GM18858 (cell line): ENCODE data around the gene BLTP2.
"Not testable (repeated sequence)": the region's sequence is repeated elsewhere in the genome, so short reads cannot be mapped to it uniquely, and the experiment has no call there.

Source experiments
- ATAC-seq: cut with Tn5 transposase; IDR thresholded peaks from one replicate; pipeline ENCODE4 v1.9.1; 2021; ENCODE audit not compliant: unreplicated experiment

BLTP2 gene

GRCh38 chr17:28644787-28645575 is at the start of gene BLTP2:
Gene BLTP2, minus strand, starts transcription at chr17:28645158. Its CDS starts 102 bp downstream, at chr17:28645056.
- ATAC-seq, result peak; percentile 68

DNA sequence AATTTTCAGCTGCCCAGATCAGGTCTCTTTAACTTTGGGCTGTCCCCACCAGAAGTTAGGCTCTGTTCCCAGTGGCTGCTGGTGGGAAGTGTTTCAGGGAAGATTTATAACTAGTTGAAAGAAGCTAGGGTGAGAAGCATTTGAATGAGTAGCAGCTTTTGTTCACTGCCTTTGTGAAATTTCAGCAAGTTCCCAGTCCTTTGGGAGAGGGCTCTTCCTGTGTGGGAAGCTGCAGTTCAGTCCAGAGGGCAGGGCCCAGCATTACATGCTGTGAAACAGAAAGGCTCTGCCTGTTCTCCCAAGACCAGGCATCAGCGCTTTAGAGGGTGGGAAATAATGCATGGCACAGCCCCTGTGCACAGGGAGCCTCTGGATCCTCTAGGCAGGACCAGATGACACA is 48.9 kb upstream of the BLTP2 start:
- ATAC-seq, result no peak

- ATAC-seq, result no peak
Measured at GRCh38 chr17:28689011-28689410, 44.1 kb upstream of the BLTP2 start.

- no peak for ATAC-seq
Measured at GRCh38 chr17:28688481-28688880, 43.5 kb upstream of the BLTP2 start.

GRCh38 chr17:28686296-28686695 is 41.3 kb upstream of the BLTP2 start:
- ATAC-seq, result no peak

DNA sequence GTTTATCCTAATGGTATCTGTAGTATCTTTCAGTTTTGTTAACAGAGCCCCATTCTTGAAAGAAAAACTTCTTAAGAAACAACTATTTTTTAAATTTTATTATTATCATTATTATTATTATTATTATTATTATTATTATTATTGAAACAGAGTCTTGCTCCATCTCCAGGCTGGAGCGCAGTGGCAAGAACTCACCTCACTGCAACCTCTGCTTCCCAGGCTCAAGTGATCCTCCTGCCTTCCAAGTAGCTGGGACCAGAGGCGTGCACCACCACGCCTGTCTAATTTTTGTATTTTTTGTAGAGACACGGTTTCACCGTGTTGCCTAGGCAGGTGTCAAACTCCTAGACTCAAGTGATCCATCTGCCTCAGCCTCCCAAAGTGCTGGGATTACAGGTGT is 40.4 kb upstream of the BLTP2 start:
- no peak for ATAC-seq

DNA sequence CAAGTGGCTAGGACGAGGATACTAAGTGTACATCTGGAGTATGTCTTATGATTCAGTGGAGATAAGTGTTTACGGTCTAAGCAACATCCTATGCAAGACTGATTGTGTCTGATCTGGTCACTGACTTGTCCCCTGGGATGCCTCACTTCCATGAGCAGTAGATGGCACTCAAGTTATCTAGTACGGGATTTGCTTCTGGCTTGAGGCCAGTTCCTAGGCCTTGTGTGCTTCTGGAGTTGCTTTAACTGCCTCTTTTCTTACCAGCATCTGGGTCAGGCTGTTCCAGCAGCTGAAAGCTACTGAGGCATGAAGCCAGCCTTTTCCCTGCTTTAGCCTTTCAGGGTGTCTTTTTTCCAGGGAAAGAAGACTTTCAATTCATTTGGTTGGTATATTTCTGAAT is 40.0 kb upstream of the BLTP2 start:
- no peak for ATAC-seq

- ATAC-seq, result no peak
Measured at GRCh38 chr17:28682655-28683054, 37.7 kb upstream of the BLTP2 start.

GRCh38 chr17:28675980-28676379 is 31.0 kb upstream of the BLTP2 start:
- ATAC-seq, result no peak

DNA sequence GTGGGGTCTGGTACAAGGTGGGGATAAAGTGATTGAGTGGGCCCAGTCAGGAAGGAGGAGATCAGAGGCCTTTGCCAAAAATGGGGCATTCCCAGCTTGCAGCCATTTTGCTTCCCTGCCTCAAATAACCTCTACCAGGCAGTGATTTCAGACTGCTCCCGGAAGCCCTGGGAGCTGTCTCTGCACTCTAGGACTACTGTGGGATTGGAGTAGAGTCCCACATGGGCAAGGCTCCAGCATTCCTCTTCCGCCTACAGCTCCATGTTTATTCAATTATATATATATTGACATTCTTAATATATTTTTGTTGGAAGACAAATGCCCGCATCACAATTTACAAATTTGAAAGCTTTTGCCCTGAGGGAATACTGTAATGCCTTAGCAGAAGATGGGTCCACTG is 30.5 kb upstream of the BLTP2 start:
- no peak for ATAC-seq

GRCh38 chr17:28669918-28670317 is 25.0 kb upstream of the BLTP2 start:
- ATAC-seq, result no peak

- no peak for ATAC-seq
Measured at GRCh38 chr17:28667870-28668269, 22.9 kb upstream of the BLTP2 start.

- ATAC-seq, result no peak
Measured at GRCh38 chr17:28665994-28666393, 21.0 kb upstream of the BLTP2 start.

DNA sequence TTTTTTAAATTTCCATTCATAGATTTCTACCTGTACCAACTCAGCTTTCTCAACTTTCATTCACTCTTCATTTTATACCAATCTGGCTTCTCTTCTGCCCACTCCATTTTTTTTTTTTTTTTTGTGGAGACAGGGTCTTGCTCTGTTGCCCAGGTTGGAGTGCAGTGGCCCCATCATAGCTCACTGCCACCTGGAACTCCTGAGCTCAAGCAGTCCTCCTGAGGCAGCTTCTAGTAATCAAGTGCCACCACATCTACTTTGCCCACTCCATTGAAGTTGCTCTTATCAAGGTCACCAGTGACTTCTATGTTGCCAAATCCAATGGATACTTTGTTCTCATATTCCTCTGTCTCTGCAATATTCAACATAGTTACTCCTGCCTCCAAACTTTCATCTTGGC is 18.8 kb upstream of the BLTP2 start:
- ATAC-seq, result no peak

GRCh38 chr17:28662527-28662829 is 17.5 kb upstream of the BLTP2 start:
- no peak for ATAC-seq

DNA sequence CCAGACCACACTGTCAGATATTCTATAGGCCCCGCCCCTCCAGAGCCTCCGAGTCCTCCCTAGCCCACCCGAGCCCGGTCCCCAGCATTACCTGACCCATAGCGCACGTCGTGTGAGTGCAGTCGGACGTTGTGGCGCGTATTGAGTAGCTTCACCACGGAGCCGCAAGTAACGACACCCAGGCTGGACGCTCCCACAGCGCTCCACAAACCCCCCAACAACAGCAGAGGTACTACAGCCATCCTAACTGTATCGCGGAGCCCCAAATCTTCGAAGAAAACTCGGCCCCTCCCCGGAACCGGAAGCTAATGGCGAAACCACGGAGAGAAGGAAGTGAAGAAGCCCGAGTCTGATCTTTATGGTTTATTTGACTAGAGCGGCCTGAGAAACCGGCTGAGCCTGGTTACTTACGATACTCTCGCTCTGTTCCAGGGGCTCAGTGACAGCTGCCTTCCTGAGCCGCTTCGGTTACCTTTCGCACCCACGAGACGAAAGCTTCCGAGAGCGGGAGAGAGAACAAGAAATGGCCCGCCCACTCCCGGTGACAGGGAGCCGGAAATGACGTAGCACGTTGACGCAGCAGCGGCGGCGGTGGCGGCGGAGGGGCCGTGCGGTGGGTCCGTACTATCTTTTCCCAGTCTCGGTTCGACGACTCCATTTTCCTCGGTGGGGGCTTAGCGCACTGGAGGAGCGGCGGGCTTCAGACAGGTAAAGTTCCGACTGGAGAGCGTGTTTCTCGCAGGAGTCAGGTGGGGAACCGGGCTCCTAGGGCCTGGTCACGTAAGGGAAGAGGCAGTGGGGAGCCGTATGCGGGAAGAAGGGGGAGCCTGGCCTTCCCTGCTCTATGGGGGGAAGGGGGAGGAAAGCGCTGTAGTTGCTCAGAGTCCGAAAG is 16.9 kb upstream of the BLTP2 start, which contains the start of the genes SDF2 and SUPT6H:
Gene SDF2, minus strand, starts transcription at position 272 of the 892 bp plus-strand sequence. Its CDS starts 30 bp downstream, at position 242.
Gene SUPT6H, plus strand, starts transcription at position 571 of the 892 bp plus-strand sequence. CDS start 11,197 bp downstream, outside the sequence.
- ATAC-seq, result peak; percentile 50

DNA sequence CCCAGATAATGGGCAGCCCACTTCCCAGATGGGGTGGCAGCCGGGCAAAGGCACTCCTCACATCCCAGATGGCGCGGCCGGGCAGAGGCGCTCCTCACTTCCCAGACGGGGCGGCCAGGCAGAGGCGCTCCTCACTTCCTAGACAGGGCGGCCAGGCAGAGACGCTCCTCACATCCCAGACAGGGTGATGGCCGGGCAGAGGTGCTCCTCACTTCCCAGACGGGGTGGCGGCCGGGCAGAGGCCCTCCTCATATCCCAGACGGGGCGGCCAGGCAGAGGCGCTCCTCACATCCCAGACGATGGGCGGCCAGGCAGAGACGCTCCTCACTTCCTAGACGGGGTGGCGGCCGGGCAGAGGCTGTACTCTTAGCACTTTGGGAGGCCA is 14.5 kb upstream of the BLTP2 start:
- ATAC-seq, result not testable (repeated sequence)

- not testable (repeated sequence) for ATAC-seq
Measured at GRCh38 chr17:28658766-28659496, 14.0 kb upstream of the BLTP2 start.

DNA sequence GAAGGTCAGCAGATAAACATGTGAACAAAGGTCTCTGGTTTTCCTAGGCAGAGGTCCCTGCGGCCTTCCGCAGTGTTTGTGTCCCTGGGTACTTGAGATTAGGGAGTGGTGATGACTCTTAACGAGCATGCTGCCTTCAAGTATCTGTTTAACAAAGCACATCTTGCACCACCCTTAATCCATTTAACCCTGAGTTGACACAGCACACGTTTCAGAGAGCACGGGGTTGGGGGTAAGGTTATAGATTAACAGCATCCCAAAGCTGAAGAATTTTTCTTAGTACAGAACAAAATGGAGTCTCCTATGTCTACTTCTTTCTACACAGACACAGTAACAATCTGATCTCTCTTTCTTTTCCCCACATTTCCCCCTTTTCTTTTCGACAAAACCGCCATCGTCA is 13.4 kb upstream of the BLTP2 start:
- not testable (repeated sequence) for ATAC-seq

- no peak for ATAC-seq
Measured at GRCh38 chr17:28657756-28658155, 12.8 kb upstream of the BLTP2 start.

GRCh38 chr17:28655160-28655559 is 10.2 kb upstream of the BLTP2 start:
- ATAC-seq, result no peak
